HEK293 (cell line): Measurements from ENCODE around the gene CBY1.
A peak's percentile ranks its signal among the peaks of the same experiment; 100 is the strongest.

Experiments used
- CTCF ChIA-PET: fragments of 350-600 bp; formaldehyde crosslinking; extraction: SDS; loops from one replicate; lab custom pipeline; 2021; ENCODE audit warnings: antibody characterized with exemption; lab: Yijun Ruan, JAX
- POLR2A ChIA-PET: fragments of 300-600 bp; formaldehyde crosslinking; extraction: SDS; loops from one replicate; lab custom pipeline; 2020; ENCODE audit warnings: antibody characterized with exemption, inconsistent platforms; lab: Yijun Ruan, JAX
- H3K27ac ChIP-seq: fragments of 200-500 bp; sonication (Bioruptor generic); 2 replicates; pipeline ENCODE4 v1.5.1; 2014; ENCODE audit warnings: low read depth, low read length, control low read depth, inconsistent platforms; ENCODE audit errors: extremely low read depth
- H3K36me3 ChIP-seq, 2 experiments: fragments of 200-500 bp in 1 of 2; sonication (Bioruptor generic) in 1 of 2; 1 replicate in 1 of 2; 2 replicates in 1 of 2; pipeline ENCODE4 v1.5.1; 2014 to 2017; ENCODE audit warnings: inconsistent platforms in 2 of 2, low read length in 2 of 2; ENCODE audit not compliant: control insufficient read depth in 2 of 2, insufficient read depth in 1 of 2
- H3K4me1 ChIP-seq: fragments of 200-500 bp; sonication (Bioruptor generic); 2 replicates; pipeline ENCODE4 v1.5.1; 2014; ENCODE audit warnings: mild to moderate bottlenecking, low read length, inconsistent platforms; ENCODE audit not compliant: control insufficient read depth, insufficient read depth
- H3K4me3 ChIP-seq: 2 replicates; pipeline ENCODE4 v1.5.1; 2011; ENCODE audit warnings: low read depth, mild to moderate bottlenecking, control low read depth, low read length, moderate library complexity
- H3K9me3 ChIP-seq: fragments of 200-500 bp; sonication (Bioruptor generic); 2 replicates; pipeline ENCODE4 v1.5.1; 2014; ENCODE audit warnings: low read depth, low read length, inconsistent platforms; ENCODE audit not compliant: control insufficient read depth, insufficient read depth
- BCL11A ChIP-seq: fragments of 450-650 bp; formaldehyde crosslinking; IDR thresholded peaks from 2 replicates; pipeline ENCODE4 v1.5.1; 2016; ENCODE audit warnings: low read depth, missing biosample characterization, missing genetic modification characterization
- FEZF1 ChIP-seq: fragments of 450-650 bp; formaldehyde crosslinking; IDR thresholded peaks from 2 replicates; pipeline ENCODE4 v1.5.1; 2016; ENCODE audit warnings: missing biosample characterization, missing genetic modification characterization
- MZF1 ChIP-seq: fragments of 450-650 bp; formaldehyde crosslinking; IDR thresholded peaks from 2 replicates; pipeline ENCODE4 v1.5.1; 2017; ENCODE audit warnings: missing biosample characterization, missing genetic modification characterization, borderline replicate concordance
- PRDM1 ChIP-seq: fragments of 450-650 bp; formaldehyde crosslinking; IDR thresholded peaks from 2 replicates; pipeline ENCODE4; 2016; ENCODE audit warnings: missing biosample characterization, missing genetic modification characterization
- PRDM2 ChIP-seq: fragments of 450-650 bp; formaldehyde crosslinking; IDR thresholded peaks from 2 replicates; pipeline ENCODE4 v1.5.1; 2016; ENCODE audit warnings: missing biosample characterization, missing genetic modification characterization, borderline replicate concordance
- SP3 ChIP-seq: fragments of 450-650 bp; formaldehyde crosslinking; IDR thresholded peaks from 2 replicates; pipeline ENCODE4 v1.5.1; 2016; ENCODE audit warnings: missing biosample characterization, missing genetic modification characterization
- YY2 ChIP-seq: fragments of 450-650 bp; formaldehyde crosslinking; IDR thresholded peaks from 2 replicates; pipeline ENCODE4 v1.5.1; 2016; ENCODE audit warnings: missing biosample characterization, missing genetic modification characterization
- ZFHX2 ChIP-seq: fragments of 450-650 bp; formaldehyde crosslinking; conservative IDR thresholded peaks from 2 replicates; pipeline ENCODE4 v1.5.1; 2016; ENCODE audit warnings: missing biosample characterization, missing genetic modification characterization
- ZFP69B ChIP-seq: fragments of 450-650 bp; formaldehyde crosslinking; IDR thresholded peaks from 2 replicates; pipeline ENCODE4 v1.5.1; 2016; ENCODE audit warnings: missing biosample characterization, missing genetic modification characterization
- ZNF114 ChIP-seq: fragments of 450-650 bp; formaldehyde crosslinking; IDR thresholded peaks from 2 replicates; pipeline ENCODE4 v1.5.0; 2017; ENCODE audit warnings: missing biosample characterization, missing genetic modification characterization
- ZNF157 ChIP-seq: fragments of 450-650 bp; formaldehyde crosslinking; IDR thresholded peaks from 2 replicates; pipeline ENCODE4 v1.5.1; 2016; ENCODE audit warnings: missing biosample characterization, missing genetic modification characterization
- ZNF184 ChIP-seq: fragments of 450-650 bp; IDR thresholded peaks from 2 replicates; pipeline ENCODE4 v1.5.1; 2018; ENCODE audit warnings: missing biosample characterization, mild to moderate bottlenecking, missing genetic modification characterization
- ZNF302 ChIP-seq: fragments of 450-650 bp; formaldehyde crosslinking; IDR thresholded peaks from 2 replicates; pipeline ENCODE4 v1.5.1; 2016; ENCODE audit warnings: missing biosample characterization, missing genetic modification characterization, low read depth
- ZNF324 ChIP-seq: fragments of 450-650 bp; formaldehyde crosslinking; IDR thresholded peaks from 2 replicates; pipeline ENCODE4 v1.5.1; 2016; ENCODE audit warnings: missing biosample characterization, missing genetic modification characterization
- ZNF518A ChIP-seq: fragments of 450-650 bp; formaldehyde crosslinking; conservative IDR thresholded peaks from 2 replicates; pipeline ENCODE4 v1.5.1; 2016; ENCODE audit warnings: low read depth, missing biosample characterization, missing genetic modification characterization
- ZNF571 ChIP-seq: fragments of 450-650 bp; formaldehyde crosslinking; IDR thresholded peaks from 2 replicates; pipeline ENCODE4 v1.5.0; 2017; ENCODE audit warnings: missing biosample characterization, missing genetic modification characterization
- ZNF600 ChIP-seq: fragments of 450-650 bp; formaldehyde crosslinking; IDR thresholded peaks from 2 replicates; pipeline ENCODE4 v1.5.1; 2016; ENCODE audit warnings: missing biosample characterization, missing genetic modification characterization
- ZNF645 ChIP-seq: fragments of 450-650 bp; formaldehyde crosslinking; IDR thresholded peaks from 2 replicates; pipeline ENCODE4; 2016; ENCODE audit warnings: missing biosample characterization, missing genetic modification characterization
- ZNF664 ChIP-seq: fragments of 450-650 bp; formaldehyde crosslinking; IDR thresholded peaks from 2 replicates; pipeline ENCODE4 v1.5.1; 2016; ENCODE audit warnings: missing biosample characterization, missing genetic modification characterization
- ZNF76 ChIP-seq: fragments of 450-650 bp; formaldehyde crosslinking; IDR thresholded peaks from 2 replicates; pipeline ENCODE4; 2016; ENCODE audit warnings: low read depth, missing biosample characterization, missing genetic modification characterization, borderline replicate concordance
- ZNF776 ChIP-seq: fragments of 450-650 bp; formaldehyde crosslinking; IDR thresholded peaks from 2 replicates; pipeline ENCODE4 v1.5.0; 2017; ENCODE audit warnings: missing biosample characterization, missing genetic modification characterization, borderline replicate concordance
- ZNF791 ChIP-seq: fragments of 450-650 bp; formaldehyde crosslinking; IDR thresholded peaks from 2 replicates; pipeline ENCODE4 v1.5.1; 2016; ENCODE audit warnings: missing biosample characterization, missing genetic modification characterization
- TF ChIP-seq, protein P1 (sequence below): IDR thresholded peaks from 2 replicates; pipeline ENCODE4 v1.6.1; 2011; ENCODE audit warnings: mild to moderate bottlenecking, low read depth, low read length, borderline replicate concordance
- TF ChIP-seq, protein P2 (sequence below): fragments of 450-650 bp; formaldehyde crosslinking; IDR thresholded peaks from 2 replicates; pipeline ENCODE4 v1.5.1; 2017; ENCODE audit warnings: missing biosample characterization, missing genetic modification characterization

The CBY1 gene

DNA sequence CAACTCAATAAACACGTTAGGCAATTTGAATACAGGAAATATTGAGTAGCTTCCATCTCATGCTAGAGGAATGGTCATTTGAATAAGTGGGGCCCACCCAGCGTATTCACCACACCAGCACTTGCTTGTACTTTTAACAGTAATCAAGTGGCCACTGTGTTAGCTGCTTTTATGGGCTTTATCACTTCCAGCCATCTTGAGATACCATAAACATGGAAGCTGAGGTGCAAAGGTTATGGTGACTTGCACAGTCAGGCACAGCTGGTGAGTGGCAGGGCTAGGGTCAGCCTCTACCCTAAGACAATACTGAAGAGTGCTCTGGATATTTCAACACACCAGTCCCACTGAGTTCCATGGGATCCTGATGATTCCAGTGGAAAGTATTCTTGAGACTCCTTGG is 37.6 kb downstream of the CBY1 start (continued):
- no peak for TF ChIP-seq ZFHX2 (tag by site-specific recombination)
- no peak for TF ChIP-seq ZNF324 (tag by site-specific recombination)
- peak; percentile 68 for TF ChIP-seq FEZF1 (tag by site-specific recombination)
- peak; percentile 72; the same call in 1 of the 2 replicates for TF ChIP-seq ZFP69B (tag by site-specific recombination)
- TF ChIP-seq ZNF645 (tag by site-specific recombination) = no peak
- no peak for TF ChIP-seq SP3 (tag by site-specific recombination)
- TF ChIP-seq, protein P1, sequence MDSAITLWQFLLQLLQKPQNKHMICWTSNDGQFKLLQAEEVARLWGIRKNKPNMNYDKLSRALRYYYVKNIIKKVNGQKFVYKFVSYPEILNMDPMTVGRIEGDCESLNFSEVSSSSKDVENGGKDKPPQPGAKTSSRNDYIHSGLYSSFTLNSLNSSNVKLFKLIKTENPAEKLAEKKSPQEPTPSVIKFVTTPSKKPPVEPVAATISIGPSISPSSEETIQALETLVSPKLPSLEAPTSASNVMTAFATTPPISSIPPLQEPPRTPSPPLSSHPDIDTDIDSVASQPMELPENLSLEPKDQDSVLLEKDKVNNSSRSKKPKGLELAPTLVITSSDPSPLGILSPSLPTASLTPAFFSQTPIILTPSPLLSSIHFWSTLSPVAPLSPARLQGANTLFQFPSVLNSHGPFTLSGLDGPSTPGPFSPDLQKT = no peak
- TF ChIP-seq ZNF76 (tag by site-specific recombination) = no peak
- no peak for TF ChIP-seq ZNF664
- no peak for TF ChIP-seq YY2 (tag by site-specific recombination)
- TF ChIP-seq ZNF791 (tag by site-specific recombination) = no peak
- no peak for TF ChIP-seq MZF1
- TF ChIP-seq ZNF518A = no peak

DNA sequence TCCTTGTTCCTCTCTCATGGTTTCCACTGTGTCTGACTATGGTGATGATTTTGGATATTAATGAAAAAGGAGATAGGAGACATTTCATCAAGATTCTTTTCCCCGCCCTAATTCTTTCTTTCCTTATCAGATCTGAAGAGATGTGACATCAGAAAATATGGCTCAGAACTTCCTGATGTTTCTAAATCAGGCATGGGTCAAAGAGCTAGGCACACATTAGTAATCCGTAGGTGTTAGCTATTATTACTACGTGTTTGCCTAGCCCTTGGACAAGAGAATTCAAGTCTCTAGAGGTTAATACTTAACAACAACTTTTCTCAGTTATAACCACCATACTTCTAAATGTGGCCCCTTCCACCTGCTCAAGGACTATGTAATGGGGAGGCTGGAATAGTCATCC is 38.5 kb downstream of the CBY1 start:
- Histone ChIP-seq H3K4me1 (peaks cover 3% of the 10 kb centered on the region; the same call in 1 of the 2 replicates), H3K9me3 (no peaks in the 10 kb centered on the region), H3K36me3 (peaks cover 21 to 66% of the 10 kb centered on the region in 2 experiments), H3K4me3 (no peak overlapping the region), H3K27ac (no peak overlapping the region)
- CTCF ChIA-PET = interaction anchor here (0.6 to 4.9 kb wide), 2 partner anchors 13 to 979 kb away, joined by 3 to 31 read pairs; partner anchors contain the start of gene TOMM22
- POLR2A ChIA-PET = interaction anchor here (0.7 to 8.0 kb wide), 3 partner anchors 13 to 249 kb away, joined by 8 to 60 read pairs (median 9); partner anchors contain the start of gene TOMM22
- TF ChIP-seq ZNF776 (tag by site-specific recombination) (no peak), ZNF114 (tag by site-specific recombination) (no peak), ZNF571 (tag by site-specific recombination) (no peak), ZNF157 (tag by site-specific recombination) (no peak), PRDM1 (tag by site-specific recombination) (no peak), ZNF600 (no peak), ZNF302 (tag by site-specific recombination) (no peak), ZNF184 (tag by site-specific recombination) (no peak), BCL11A (tag by site-specific recombination) (no peak), PRDM2 (tag by site-specific recombination) (no peak)
- TF ChIP-seq, protein P2, sequence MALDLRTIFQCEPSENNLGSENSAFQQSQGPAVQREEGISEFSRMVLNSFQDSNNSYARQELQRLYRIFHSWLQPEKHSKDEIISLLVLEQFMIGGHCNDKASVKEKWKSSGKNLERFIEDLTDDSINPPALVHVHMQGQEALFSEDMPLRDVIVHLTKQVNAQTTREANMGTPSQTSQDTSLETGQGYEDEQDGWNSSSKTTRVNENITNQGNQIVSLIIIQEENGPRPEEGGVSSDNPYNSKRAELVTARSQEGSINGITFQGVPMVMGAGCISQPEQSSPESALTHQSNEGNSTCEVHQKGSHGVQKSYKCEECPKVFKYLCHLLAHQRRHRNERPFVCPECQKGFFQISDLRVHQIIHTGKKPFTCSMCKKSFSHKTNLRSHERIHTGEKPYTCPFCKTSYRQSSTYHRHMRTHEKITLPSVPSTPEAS (tag by site-specific recombination) = no peak
